Astrocyte of the cerebellum (primary cell): ENCODE results near the gene PYGL.

ENCODE experiments used
- DNase-seq: peaks from one replicate; pipeline ENCODE4 v3.0.0-alpha.2; 2011; ENCODE audit warnings: low read depth
- H3K4me3 ChIP-seq: 2 replicates; pipeline ENCODE4 v1.5.1; 2011; ENCODE audit warnings: mild to moderate bottlenecking, low read depth, low read length, moderate library complexity
- in situ Hi-C: cut with HindIII; loops from 2 replicates; pipeline ENCODE4 v1.10.0; 2017; ENCODE audit warnings: low sequenced_read_pairs
- TF ChIP-seq, protein P1 (sequence below): IDR thresholded peaks from 2 replicates; pipeline ENCODE4 v1.5.1; 2012; ENCODE audit warnings: low read length, low read depth, moderate library complexity, mild to moderate bottlenecking; ENCODE audit errors: missing control alignments

PYGL gene

DNA sequence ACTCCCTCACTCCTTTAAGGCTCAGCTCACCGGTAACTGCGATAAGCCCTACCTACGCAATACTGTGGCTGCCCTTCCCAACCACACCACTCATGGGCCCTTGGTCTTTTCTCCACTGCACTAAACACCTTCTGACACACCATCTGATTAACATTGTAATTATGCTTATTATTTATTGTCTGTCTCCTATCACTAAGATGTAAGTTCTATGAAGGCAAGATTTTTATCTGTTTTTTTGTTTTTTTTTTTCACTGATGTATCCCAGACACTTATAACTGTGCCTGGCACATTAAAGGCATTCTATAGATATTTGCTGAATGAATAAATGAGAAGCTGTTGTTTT lies 34.2 kb upstream of the PYGL start:
- TF ChIP-seq, protein P1, sequence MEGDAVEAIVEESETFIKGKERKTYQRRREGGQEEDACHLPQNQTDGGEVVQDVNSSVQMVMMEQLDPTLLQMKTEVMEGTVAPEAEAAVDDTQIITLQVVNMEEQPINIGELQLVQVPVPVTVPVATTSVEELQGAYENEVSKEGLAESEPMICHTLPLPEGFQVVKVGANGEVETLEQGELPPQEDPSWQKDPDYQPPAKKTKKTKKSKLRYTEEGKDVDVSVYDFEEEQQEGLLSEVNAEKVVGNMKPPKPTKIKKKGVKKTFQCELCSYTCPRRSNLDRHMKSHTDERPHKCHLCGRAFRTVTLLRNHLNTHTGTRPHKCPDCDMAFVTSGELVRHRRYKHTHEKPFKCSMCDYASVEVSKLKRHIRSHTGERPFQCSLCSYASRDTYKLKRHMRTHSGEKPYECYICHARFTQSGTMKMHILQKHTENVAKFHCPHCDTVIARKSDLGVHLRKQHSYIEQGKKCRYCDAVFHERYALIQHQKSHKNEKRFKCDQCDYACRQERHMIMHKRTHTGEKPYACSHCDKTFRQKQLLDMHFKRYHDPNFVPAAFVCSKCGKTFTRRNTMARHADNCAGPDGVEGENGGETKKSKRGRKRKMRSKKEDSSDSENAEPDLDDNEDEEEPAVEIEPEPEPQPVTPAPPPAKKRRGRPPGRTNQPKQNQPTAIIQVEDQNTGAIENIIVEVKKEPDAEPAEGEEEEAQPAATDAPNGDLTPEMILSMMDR: no peak
- DNase-seq: no peak
- no peak overlapping the region for H3K4me3 ChIP-seq
- in situ Hi-C loops: no loop called here

DNA sequence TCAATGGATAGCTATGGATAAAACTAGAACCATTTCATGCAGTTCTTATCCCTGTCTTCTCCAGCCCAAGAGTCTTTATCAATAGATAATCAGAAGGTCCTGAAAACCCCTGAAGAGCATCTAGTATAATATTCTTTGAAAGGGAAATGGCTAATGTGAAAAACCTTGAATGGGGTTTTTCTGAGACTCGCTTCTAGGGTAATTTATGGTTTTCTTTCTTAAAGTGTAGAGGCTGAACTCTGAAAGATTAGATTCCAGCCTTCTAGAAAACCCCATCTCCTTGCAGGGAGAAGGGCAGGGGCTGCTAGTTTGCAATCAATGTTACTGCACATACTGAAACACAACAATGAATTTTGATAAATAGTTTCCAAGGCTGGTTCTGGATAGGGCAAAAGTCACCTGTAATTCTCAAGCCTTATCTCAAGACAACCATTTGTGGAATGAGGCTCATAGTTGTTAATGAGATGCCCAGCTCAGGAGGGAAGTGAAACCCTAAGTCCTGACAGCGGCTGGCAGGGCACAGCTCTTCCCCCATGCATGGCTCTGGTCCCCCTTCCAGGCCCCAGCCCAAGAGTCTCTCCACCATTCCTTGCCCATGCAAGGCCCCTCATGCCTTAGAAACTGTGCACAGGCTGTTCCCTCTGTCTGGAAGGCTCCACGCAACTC lies 33.7 kb upstream of the PYGL start:
- H3K4me3 ChIP-seq: no peak overlapping the region
- no peak for DNase-seq
- in situ Hi-C loops: no loop called here
- TF ChIP-seq, protein P1: no peak

DNA sequence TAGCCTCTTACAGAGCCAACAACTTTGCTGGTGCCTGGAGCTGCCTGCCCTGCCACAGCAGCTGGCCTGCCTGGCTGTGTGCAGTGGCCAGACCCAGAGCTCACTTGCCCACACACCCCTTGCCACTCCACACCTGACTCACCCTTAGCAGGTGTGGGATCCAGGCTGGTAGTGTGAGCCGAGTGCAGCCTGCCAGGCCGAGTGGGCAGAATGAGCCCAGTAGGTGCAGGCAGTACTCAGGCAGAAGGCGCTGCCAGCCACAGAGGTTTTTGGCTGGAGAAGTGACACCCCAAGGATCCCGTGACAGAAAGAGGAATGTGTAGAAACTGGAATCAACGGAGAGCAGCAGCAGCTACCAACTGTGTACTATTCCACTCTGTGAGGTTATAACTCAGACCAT lies 29.8 kb upstream of the PYGL start:
- DNase-seq: no peak

DNA sequence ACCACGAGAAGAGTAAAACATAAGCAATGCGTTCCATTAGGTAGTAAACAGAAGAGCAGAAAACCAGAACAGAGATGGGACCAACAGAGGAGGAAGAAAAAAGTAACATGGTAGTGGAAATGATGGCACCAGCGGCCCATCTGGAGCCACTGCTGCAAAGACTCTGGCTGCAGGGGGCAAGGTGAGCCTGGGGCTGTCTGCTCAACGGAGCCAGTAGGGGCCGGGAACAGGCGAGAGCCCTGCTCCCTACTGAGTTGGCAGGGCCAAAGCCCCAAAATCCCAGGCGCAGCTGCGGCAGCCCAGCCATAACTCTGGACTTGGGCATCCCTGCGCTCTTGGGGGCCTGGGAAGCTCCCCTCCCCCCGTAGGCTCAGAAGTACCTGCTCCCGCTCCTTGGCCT lies 28.5 kb upstream of the PYGL start:
- DNase-seq: no peak
- TF ChIP-seq, protein P1: no peak
- in situ Hi-C loops: loop anchor here (25.0 kb wide), 1 partner anchor 240 kb away; no protein-coding TSS in a partner anchor
- H3K4me3 ChIP-seq: no peak overlapping the region

More for the DNA sequence above, 29.8 kb upstream of the PYGL start:
- in situ Hi-C loops: loop anchor here (25.0 kb wide), 1 partner anchor 238 kb away; no protein-coding TSS in a partner anchor
- TF ChIP-seq, protein P1: no peak
- H3K4me3 ChIP-seq: no peak overlapping the region

DNA sequence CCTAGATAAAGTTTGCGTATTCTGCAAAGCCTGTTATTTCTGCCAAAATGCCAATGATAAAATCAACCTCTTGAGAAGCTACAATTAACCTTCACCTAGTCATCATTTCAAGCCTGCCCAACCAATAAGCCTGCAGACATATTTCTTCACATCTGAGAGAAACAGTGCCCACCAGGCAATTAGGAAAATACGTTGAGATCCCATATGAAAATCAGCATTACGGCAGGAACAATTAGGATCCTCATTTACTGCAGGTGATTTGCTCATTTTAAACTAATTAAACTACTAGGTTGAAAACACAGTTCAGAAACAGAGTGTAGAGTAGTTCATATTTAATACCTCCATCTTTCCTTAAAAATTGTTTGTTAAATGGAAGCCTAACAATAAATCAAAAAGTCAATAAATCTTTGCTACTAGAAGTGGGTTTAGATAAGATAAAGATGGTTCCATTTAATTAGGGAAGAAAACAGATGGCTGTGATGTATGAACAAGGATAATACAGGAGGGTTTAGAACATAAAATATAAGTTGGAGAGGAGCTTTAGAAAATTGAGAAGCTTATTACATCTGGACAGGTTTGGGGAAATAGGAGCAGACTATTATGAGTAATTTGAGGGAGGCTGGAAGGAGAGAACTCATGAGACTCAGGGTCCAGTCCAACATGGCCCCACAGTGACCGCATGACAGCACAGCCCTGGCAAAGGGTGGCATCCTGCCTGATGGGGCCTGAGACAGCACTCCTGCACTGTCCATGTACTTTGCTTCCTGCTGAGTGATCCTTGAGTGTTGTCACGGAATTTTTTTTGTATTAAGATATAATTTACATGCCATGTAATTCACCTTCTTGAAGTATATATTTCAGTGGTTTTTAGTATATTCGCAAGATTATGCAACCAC lies 26.9 kb upstream of the PYGL start:
- DNase-seq: no peak
- no peak overlapping the region for H3K4me3 ChIP-seq
- TF ChIP-seq, protein P1: no peak
- in situ Hi-C loops: loop anchor here (25.0 kb wide), 1 partner anchor 241 kb away; no protein-coding TSS in a partner anchor

DNA sequence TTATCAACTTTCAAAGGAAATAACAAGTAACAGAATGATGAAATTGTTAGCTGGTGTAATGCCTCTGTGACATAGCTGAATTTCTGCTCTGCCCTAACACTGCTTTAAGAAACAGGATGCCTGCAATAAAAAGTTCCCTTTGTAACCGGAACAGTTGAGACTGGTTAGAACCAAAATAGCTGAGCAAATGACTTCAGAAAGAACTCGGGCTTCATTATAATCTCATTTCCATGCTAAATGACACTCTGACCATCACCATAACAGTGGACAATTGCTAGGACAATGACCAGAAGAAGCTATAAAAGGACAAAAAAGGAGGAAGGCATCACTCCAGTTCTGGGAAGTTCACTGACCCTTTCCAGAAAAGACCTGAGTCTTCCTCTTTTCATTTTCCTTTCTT lies 23.5 kb upstream of the PYGL start:
- TF ChIP-seq, protein P1: no peak
- H3K4me3 ChIP-seq: no peak overlapping the region
- in situ Hi-C loops: loop anchor here (25.0 kb wide), 1 partner anchor 245 kb away; no protein-coding TSS in a partner anchor
- no peak for DNase-seq
